Posterior vena cava (tissue), 2 donors: Measurements from ENCODE around the gene TSBP1. TPM values are rescaled to one million over a fixed set of nuclear protein-coding genes. Genes with fewer than 3 reads are reported as not detected.
"Not testable (repeated sequence)": the region's sequence is repeated elsewhere in the genome, so short reads cannot be mapped to it uniquely, and the experiment has no call there.

Source experiments
- DNase-seq: peaks from one replicate; pipeline ENCODE4 v3.0.0-alpha.2; 2020; ENCODE audit warnings: low spot score
- intact Hi-C, 2 donors: fragments of 100-400 bp; cut with DNase I; formaldehyde crosslinking; loops; one replicate each; pipeline versions ENCODE4 v1.14.1 to v1.14.2; 2022 to 2023
- total RNA-seq, 2 donors: library from RNA; stranded (reverse); fragmentation: NEBNext Ultra II Directional; extraction: Animal tissue kit (Norgen Biotek cat#: 25700); gene quantifications; one replicate each; pipeline ENCODE4 v1.2.1, GENCODE V29; 2021
- donor health status: DM: yes; HTN: yes; CAD: no.
- donor health status: DM: yes; HTN: yes; CAD: no.

The TSBP1 gene
- total RNA-seq, 2 donors from 2014 or later = not detected

- intact Hi-C loops = no loop called here
- DNase-seq = no peak
Measured at GRCh38 chr6:32298632-32299336, 72.9 kb downstream of the TSBP1 start.

GRCh38 chr6:32294980-32295379 is 76.7 kb downstream of the TSBP1 start:
- DNase-seq, intact Hi-C loops: not testable (repeated sequence)

- no peak for DNase-seq
- intact Hi-C loops = no loop called here
Measured at GRCh38 chr6:32294566-32294965, 77.1 kb downstream of the TSBP1 start.

GRCh38 chr6:32293695-32294094 is 78.0 kb downstream of the TSBP1 start:
- intact Hi-C loops = no loop called here
- no peak for DNase-seq

- intact Hi-C loops = no loop called here
- DNase-seq = no peak
Measured at GRCh38 chr6:32291543-32291942, 80.2 kb downstream of the TSBP1 start.

GRCh38 chr6:32290886-32291450 is 80.7 kb downstream of the TSBP1 start:
- DNase-seq = no peak
- intact Hi-C loops = no loop called here

- DNase-seq = no peak
Measured at GRCh38 chr6:32288426-32288825, 83.3 kb downstream of the TSBP1 start.

GRCh38 chr6:32273801-32274577 is 97.7 kb downstream of the TSBP1 start:
- DNase-seq, intact Hi-C loops: not testable (repeated sequence)

More at GRCh38 chr6:32288426-32288825, 83.3 kb downstream of the TSBP1 start:
- intact Hi-C loops = loop anchor here in 1 of 2 donors (5.0 kb wide), 1 partner anchor 1239 kb away; no protein-coding TSS in a partner anchor

GRCh38 chr6:32271429-32271828 is 100.3 kb downstream of the TSBP1 start:
- intact Hi-C loops = no loop called here
- DNase-seq = no peak

- intact Hi-C loops, DNase-seq: not testable (repeated sequence)
Measured at GRCh38 chr6:32268459-32268858, 103.2 kb downstream of the TSBP1 start.

- DNase-seq = no peak
Measured at GRCh38 chr6:32267035-32267434, 104.7 kb downstream of the TSBP1 start.

GRCh38 chr6:32257262-32257661 is 114.4 kb downstream of the TSBP1 start:
- DNase-seq, intact Hi-C loops: not testable (repeated sequence)

More at GRCh38 chr6:32267035-32267434, 104.7 kb downstream of the TSBP1 start:
- intact Hi-C loops = no loop called here

GRCh38 chr6:32255199-32256153 is 116.2 kb downstream of the TSBP1 start:
- peak; percentile 92 for DNase-seq
- intact Hi-C loops = no loop called here

GRCh38 chr6:32254761-32255198 is 116.9 kb downstream of the TSBP1 start:
- no peak for DNase-seq
- intact Hi-C loops = no loop called here

- no peak for DNase-seq
- intact Hi-C loops = no loop called here
Measured at GRCh38 chr6:32252331-32253009, 119.2 kb downstream of the TSBP1 start.

- DNase-seq = no peak
Measured at GRCh38 chr6:32249262-32249661, 122.4 kb downstream of the TSBP1 start.

GRCh38 chr6:32247401-32247800 is 124.3 kb downstream of the TSBP1 start:
- intact Hi-C loops = no loop called here
- no peak for DNase-seq

More at GRCh38 chr6:32249262-32249661, 122.4 kb downstream of the TSBP1 start:
- intact Hi-C loops = no loop called here

- peak; percentile 94 for DNase-seq
- intact Hi-C loops = no loop called here
Measured at GRCh38 chr6:32244946-32245398, 126.7 kb downstream of the TSBP1 start.
